ENCODE measurements around the gene CHST11.
A peak's percentile ranks its signal among the peaks of the same experiment; 100 is the strongest.

The CHST11 gene

GRCh38 chr12:104634044-104634443, 177.3 kb downstream of the CHST11 start (continued):
- TF ChIP-seq ZNF202 (tag by site-specific recombination; IDR thresholded peaks at IDR 0.05; ENCODE audit: borderline replicate concordance) (no peak), ZNF777 (tag by site-specific recombination; IDR thresholded peaks at IDR 0.05; ENCODE audit: borderline replicate concordance) (no peak), ZNF239 (tag by site-specific recombination; IDR thresholded peaks at IDR 0.05) (no peak), ZNF416 (tag by site-specific recombination; IDR thresholded peaks at IDR 0.05) (no peak), PRDM2 (tag by site-specific recombination; IDR thresholded peaks at IDR 0.05; ENCODE audit: borderline replicate concordance) (no peak), ZNF449 (tag by site-specific recombination; IDR thresholded peaks at IDR 0.05) (no peak), ZNF521 (tag by site-specific recombination; IDR thresholded peaks at IDR 0.05) (no peak), GLIS1 (tag by site-specific recombination; IDR thresholded peaks at IDR 0.05) (no peak), SP2 (tag by site-specific recombination; IDR thresholded peaks at IDR 0.05) (no peak), ZNF324 (tag by site-specific recombination; IDR thresholded peaks at IDR 0.05) (no peak)

- TF ChIP-seq PRDM2 (tag by site-specific recombination; IDR thresholded peaks at IDR 0.05; ENCODE audit: borderline replicate concordance) (no peak), ZNF214 (tag by site-specific recombination; IDR thresholded peaks at IDR 0.05; ENCODE audit: borderline replicate concordance) (peak; percentile 88), FEZF1 (tag by site-specific recombination; IDR thresholded peaks at IDR 0.05) (peak; percentile 41; the same call in 1 of the 2 replicates), ZNF350 (tag by site-specific recombination; IDR thresholded peaks at IDR 0.05) (no peak), ZFP3 (tag by site-specific recombination; IDR thresholded peaks at IDR 0.05; ENCODE audit: low read depth) (no peak), GLI4 (tag by site-specific recombination; IDR thresholded peaks at IDR 0.05) (no peak), ZNF335 (tag by site-specific recombination; conservative IDR thresholded peaks at IDR 0.05) (no peak), ZBTB10 (tag by site-specific recombination; IDR thresholded peaks at IDR 0.05) (no peak)
- 0 out of 2 replicates have a peak, but pooled peaks cover 4% of the 10 kb centered on the region for H3K4me1 ChIP-seq (ENCODE audit: control insufficient read depth, insufficient read depth, low read length)
- no peaks in the 10 kb centered on the region for H3K9me3 ChIP-seq (ENCODE audit: control insufficient read depth, insufficient read depth, low read depth, low read length)
- ChIA-PET POLR2A (interaction anchor here (1.3 kb wide), 1 partner anchor 31 kb away, joined by 4 read pairs; no protein-coding TSS in a partner anchor), CTCF (interaction anchor here (0.6 to 0.8 kb wide), 2 partner anchors 253 to 594 kb away, joined by 4 to 5 read pairs; no protein-coding TSS in a partner anchor)
- H3K27ac ChIP-seq (ENCODE audit: extremely low read depth, low read depth, low read length), result no peak overlapping the region
- no peak overlapping the region for H3K4me3 ChIP-seq (ENCODE audit: low read depth, low read length)
- no peaks in the 10 kb centered on the region for H3K36me3 ChIP-seq (ENCODE audit: control insufficient read depth in 2 of 2, insufficient read depth in 1 of 2, low read length in 2 of 2)
Measured at GRCh38 chr12:104634852-104635251, 178.1 kb downstream of the CHST11 start.

All from HEK293 (cell line).